Measurements from ENCODE around the gene FRS3. TPM values are rescaled to one million over a fixed set of nuclear protein-coding genes. Genes with fewer than 3 reads are reported as not detected.

FRS3 gene
- total RNA-seq, 2 donors from 2014 or later, result 4.0 to 4.2 TPM

GRCh38 chr6:41798901-41799558 is 19.3 kb upstream of the FRS3 start:
- intact Hi-C loops (cut with DNase I), result no loop called here
- no peak for DNase-seq (ENCODE audit: low spot score)

GRCh38 chr6:41796474-41796873 is 16.8 kb upstream of the FRS3 start:
- intact Hi-C loops (cut with DNase I), result no loop called here
- no peak for DNase-seq (ENCODE audit: low spot score)

GRCh38 chr6:41791984-41792383 is 12.3 kb upstream of the FRS3 start:
- no peak for DNase-seq (ENCODE audit: low spot score)
- intact Hi-C loops (cut with DNase I), result no loop called here

- intact Hi-C loops (cut with DNase I), result no loop called here
- no peak for DNase-seq (ENCODE audit: low spot score)
Measured at GRCh38 chr6:41791305-41791704, 11.6 kb upstream of the FRS3 start.

GRCh38 chr6:41790045-41790444 is 10.3 kb upstream of the FRS3 start:
- no peak for DNase-seq (ENCODE audit: low spot score)
- intact Hi-C loops (cut with DNase I), result no loop called here

- DNase-seq (ENCODE audit: low spot score), result no peak
- intact Hi-C loops (cut with DNase I), result loop anchor here in 1 of 2 donors (10.0 kb wide), 1 partner anchor 145 kb away; no protein-coding TSS in a partner anchor
Measured at GRCh38 chr6:41789390-41789724, 9.7 kb upstream of the FRS3 start.

- DNase-seq (ENCODE audit: low spot score), result peak; percentile 99
- intact Hi-C loops (cut with DNase I), result loop anchor here in 1 of 2 donors (10.0 kb wide), 1 partner anchor 147 kb away; no protein-coding TSS in a partner anchor
Measured at GRCh38 chr6:41787219-41787917, 7.7 kb upstream of the FRS3 start, which contains the start of gene TOMM6. Gene TOMM6 (plus strand): TSS chr6:41787694. CDS start chr6:41787698, 4 bp downstream.

GRCh38 chr6:41786451-41787218 is 6.9 kb upstream of the FRS3 start:
- peak; percentile 96 for DNase-seq (ENCODE audit: low spot score)
- intact Hi-C loops (cut with DNase I), result loop anchor here in 1 of 2 donors (10.0 kb wide), 1 partner anchor 148 kb away; no protein-coding TSS in a partner anchor

GRCh38 chr6:41785689-41786450 is 6.2 kb upstream of the FRS3 start:
- DNase-seq (ENCODE audit: low spot score), result no peak
- intact Hi-C loops (cut with DNase I), result loop anchor here in 1 of 2 donors (10.0 kb wide), 1 partner anchor 149 kb away; no protein-coding TSS in a partner anchor

- no peak for DNase-seq (ENCODE audit: low spot score)
- intact Hi-C loops (cut with DNase I), result loop anchor here in 1 of 2 donors (10.0 kb wide), 1 partner anchor 150 kb away; no protein-coding TSS in a partner anchor
Measured at GRCh38 chr6:41785254-41785653, 5.6 kb upstream of the FRS3 start.

GRCh38 chr6:41784581-41785171 is 5.0 kb upstream of the FRS3 start:
- intact Hi-C loops (cut with DNase I), result loop anchor here (5.0 to 10.0 kb wide), 2 partner anchors 150 to 258 kb away; no protein-coding TSS in a partner anchor
- no peak for DNase-seq (ENCODE audit: low spot score)

- DNase-seq (ENCODE audit: low spot score), result no peak
- intact Hi-C loops (cut with DNase I), result loop anchor here (5.0 to 10.0 kb wide), 2 partner anchors 152 to 259 kb away; no protein-coding TSS in a partner anchor
Measured at GRCh38 chr6:41783106-41783780, 3.5 kb upstream of the FRS3 start.

GRCh38 chr6:41781366-41781730 is 1.6 kb upstream of the FRS3 start:
- intact Hi-C loops (cut with DNase I), result loop anchor here (5.0 to 10.0 kb wide), 2 partner anchors 153 to 261 kb away; no protein-coding TSS in a partner anchor
- no peak for DNase-seq (ENCODE audit: low spot score)

GRCh38 chr6:41780551-41781365 is 1.1 kb upstream of the FRS3 start, which contains the start of gene PRICKLE4:
Gene PRICKLE4 (plus strand): TSS chr6:41780782. CDS start chr6:41783474, 2,692 bp downstream.
- intact Hi-C loops (cut with DNase I), result loop anchor here (1.0 to 10.0 kb wide), 3 partner anchors 154 to 264 kb away; no protein-coding TSS in a partner anchor
- DNase-seq (ENCODE audit: low spot score), result peak; percentile 86

GRCh38 chr6:41779336-41779735 is 364 bp downstream of the FRS3 start:
- intact Hi-C loops (cut with DNase I), result no loop called here
- no peak for DNase-seq (ENCODE audit: low spot score)

GRCh38 chr6:41778895-41779294 is 805 bp downstream of the FRS3 start:
- intact Hi-C loops (cut with DNase I), result no loop called here
- DNase-seq (ENCODE audit: low spot score), result no peak

Data from posterior vena cava (tissue), 2 donors.